GM21390 (cell line): ENCODE measurements around the gene SBNO2.

Source experiments
- ATAC-seq: cut with Tn5 transposase; IDR thresholded peaks from one replicate; pipeline ENCODE4 v1.9.1; 2021; ENCODE audit not compliant: unreplicated experiment

Gene SBNO2

GRCh38 chr19:1076046-1076386 is 98.1 kb downstream of the SBNO2 start:
- no peak for ATAC-seq

DNA sequence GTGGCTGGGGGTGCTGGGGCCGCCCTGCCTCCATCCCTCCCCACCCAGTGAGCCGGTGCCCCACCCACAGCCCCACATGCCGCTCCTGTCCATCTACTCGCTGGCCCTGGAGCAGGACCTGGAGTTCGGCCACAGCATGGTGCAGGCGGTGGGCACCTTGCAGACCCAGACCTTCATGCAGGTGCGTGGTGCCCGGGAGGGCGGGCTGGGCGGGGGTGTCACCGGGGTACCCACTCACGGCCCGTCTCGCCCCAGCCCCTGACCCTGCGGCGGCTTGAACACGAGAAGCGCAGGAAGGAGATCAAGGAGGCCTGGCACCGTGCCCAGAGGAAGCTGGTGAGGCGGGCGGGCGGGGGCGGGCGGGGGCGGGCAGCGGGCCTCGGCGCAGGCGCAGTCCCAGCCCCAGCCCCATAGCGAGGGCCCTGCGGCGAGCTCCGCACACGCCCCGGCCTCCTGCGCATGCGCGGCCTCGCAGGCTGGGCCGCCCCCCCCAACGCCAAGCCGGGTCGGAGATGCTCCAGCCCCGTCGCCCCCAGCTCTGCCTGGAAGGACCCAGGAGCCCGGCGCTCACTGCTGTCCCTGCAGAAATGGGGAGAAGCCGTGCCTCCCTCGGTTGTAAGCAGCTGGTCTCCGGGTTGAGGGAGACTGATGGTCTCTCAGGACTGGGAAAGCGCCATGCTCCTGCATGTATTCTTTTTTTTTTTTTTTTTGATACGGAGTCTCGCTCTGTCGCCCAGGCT is 99.4 kb downstream of the SBNO2 start:
- ATAC-seq: no peak

DNA sequence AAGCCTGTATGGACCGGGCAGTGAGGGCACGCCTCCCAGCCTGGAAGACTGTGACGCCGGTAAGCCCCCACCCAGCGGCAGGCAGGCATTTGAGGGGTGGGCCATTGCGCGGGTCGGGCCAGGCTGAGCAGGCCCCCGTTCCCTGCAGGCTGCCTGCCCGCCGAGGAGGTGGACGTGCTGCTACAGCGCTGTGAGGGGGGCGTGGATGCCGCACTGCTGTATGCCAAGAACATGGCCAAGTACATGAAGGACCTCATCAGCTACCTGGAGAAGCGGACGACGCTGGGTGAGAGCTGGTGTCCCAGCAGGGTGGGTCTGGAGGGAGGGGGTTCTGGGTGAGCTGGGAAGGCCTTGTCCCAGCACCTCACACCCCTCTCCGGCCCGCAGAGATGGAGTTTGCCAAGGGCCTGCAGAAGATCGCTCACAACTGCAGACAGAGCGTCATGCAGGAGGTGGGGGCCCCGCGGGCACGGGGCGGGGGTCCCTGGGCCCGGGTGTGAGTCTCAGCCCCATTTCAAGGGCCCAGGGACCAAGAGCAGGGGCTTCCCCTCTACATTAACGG is 100.0 kb downstream of the SBNO2 start:
- no peak for ATAC-seq

- ATAC-seq: no peak
These were observed 100.8 kb downstream of the SBNO2 start for GRCh38 chr19:1073063-1073955.

- ATAC-seq: no peak
These were observed 101.6 kb downstream of the SBNO2 start for GRCh38 chr19:1072371-1073015.

GRCh38 chr19:1070931-1071791 is 102.9 kb downstream of the SBNO2 start:
- no peak for ATAC-seq

DNA sequence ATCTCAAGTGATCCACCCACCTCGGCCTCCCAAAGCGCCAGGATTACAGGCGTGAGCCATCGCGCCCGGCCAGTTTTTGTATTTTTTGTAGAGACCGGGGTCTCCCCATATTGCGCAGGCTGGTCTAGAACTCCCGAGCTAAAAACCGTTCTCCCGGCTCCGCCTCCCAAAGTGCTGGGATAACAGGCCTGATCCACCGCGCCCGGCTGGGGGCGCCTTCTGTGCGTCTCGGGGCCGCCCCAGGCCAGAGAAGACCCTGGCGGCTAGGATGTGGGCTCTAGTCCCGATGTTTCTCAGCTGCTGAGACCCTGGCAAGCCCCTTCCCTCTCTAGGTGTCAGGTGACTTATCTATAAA is 103.5 kb downstream of the SBNO2 start:
- ATAC-seq: no peak

DNA sequence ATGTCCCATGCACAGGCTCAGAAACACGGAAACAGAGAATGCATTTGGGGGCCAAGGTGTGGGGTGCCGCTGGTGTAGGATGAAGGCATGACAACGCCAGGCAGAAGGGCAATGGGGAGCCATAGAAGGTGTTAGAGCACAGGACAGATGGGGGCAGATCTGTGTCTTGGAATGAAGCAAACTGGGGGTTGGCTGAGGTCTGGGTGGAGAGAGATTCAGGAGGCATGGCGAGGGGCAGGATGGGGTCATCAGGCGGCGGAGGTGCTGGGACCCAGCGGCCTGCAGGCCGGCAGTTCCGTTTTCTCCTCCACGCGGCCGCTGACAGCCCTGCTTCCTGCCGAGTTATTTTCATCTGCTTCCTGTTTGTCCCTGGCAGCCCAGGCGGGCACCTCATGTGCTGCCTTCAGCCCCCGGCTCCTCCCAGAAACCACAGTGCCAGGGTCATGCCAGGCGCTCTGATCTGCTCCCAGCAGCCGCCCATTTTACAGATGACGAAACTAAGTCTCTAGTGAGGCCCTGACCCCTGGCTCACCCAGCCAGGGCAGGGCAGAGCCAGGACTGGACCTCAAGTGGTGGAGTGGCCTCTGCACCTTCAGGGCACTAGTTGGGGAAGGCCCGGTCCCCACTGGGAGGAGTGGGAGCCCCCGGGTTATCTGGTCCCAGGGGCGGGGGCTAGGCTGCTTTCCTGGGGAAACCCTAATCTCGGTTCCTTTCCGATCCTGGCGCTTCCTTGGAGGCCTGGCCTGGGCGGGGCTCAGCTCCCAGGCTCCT is 104.9 kb downstream of the SBNO2 start:
- no peak for ATAC-seq

DNA sequence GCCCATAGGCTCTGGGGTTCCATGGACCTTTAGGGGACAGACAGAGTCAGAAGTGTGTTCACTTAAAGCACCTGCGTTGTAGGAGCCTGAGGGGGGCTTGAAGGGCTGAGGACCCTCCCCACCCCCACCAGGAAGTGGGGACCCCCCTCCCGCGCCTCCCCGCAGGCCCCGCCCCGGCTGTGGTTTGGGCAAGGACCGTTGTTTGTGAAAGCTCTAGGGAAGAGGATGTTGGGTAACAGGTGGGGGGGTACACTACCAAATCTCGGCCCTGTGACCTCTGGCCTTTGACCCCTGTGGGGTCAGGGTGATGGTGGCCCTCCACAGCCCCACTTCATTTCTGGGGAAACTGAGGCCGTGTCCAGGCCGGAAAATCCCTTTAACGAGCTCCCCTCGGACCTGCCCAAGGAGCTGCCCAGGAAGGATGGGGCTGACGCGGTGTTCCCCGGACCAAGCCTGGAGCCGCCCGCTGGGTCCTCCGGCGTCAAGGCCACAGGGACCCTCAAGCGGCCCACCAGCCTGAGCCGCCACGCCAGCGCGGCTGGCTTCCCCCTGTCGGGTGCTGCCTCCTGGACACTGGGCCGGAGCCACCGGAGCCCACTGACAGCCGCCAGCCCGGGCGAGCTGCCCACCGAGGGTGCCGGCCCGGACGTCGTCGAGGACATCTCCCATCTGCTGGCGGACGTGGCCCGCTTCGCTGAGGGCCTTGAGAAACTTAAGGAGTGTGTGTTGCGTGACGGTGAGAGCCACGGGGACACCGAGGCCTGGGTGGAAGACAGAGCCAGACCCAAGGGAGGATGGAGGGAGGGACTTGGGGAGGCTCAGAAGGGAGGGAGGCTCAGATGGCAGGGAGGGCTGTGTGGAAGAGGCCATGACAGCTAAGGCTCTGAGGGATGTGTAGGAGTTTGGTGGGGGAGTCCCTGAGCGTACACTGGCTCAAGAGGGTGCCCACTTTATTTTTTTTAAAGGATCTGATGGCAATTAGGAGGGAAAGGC is 105.8 kb downstream of the SBNO2 start:
- no peak for ATAC-seq

DNA sequence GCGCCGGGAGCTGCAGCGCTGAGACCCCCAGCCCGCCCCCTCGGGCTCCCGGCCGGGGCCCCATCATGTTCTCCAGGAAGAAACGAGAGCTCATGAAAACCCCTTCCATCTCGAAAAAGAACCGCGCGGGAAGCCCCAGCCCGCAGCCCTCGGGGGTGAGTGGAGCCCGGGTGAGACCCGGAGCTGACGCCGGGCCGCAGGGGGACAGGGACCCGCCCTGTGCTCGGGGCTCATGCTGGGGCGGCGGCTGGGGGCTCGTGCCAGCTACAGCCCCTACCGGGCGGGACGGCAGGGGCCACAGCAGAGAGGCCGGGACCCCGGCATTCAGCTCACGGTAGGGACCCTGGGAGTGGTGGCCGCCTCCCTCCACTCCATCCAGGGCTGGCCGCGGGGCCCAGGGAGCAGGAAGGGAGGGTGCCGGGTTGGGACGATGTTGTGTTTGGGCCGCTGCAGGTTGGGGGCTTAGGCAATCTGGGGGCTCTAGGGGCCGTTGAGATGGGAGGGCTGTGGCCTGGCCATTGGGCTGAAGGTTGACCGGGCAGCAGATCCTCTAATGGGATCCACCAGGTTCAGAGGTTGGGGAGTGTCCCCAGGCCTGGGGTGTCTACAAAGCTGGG is 106.6 kb downstream of the SBNO2 start:
- no peak for ATAC-seq

GRCh38 chr19:1066748-1067340 is 107.2 kb downstream of the SBNO2 start, which contains the start of gene ARHGAP45:
Gene ARHGAP45, plus strand, starts transcription at chr19:1067167. Its CDS starts 239 bp downstream, at chr19:1067406.
- no peak for ATAC-seq

DNA sequence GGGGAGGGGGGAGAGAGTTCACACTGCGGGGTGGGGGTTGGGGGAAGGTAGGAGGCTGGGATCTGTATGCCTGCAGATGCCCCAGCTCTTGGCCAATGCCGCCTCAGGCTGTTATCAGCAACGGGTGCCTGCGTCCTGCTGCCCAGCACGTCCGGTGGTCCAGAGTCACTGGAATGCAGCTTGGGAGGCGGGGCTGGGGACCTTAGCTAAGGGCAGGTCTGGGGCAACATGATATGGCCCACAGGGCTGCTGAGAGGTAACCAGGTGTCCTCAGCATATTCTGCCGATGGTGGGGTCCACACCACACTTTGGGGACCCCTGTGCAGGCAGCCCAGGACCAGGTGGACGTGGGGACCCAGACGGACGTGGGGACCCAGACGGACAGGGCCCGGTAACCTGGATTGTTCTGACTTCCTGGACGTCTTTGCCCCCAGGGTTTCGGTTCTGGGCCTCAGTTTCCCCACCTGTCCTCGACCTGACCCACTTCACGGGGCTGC is 107.8 kb downstream of the SBNO2 start:
- ATAC-seq: no peak

- ATAC-seq: no peak
These were observed 108.4 kb downstream of the SBNO2 start for GRCh38 chr19:1065606-1066109.

DNA sequence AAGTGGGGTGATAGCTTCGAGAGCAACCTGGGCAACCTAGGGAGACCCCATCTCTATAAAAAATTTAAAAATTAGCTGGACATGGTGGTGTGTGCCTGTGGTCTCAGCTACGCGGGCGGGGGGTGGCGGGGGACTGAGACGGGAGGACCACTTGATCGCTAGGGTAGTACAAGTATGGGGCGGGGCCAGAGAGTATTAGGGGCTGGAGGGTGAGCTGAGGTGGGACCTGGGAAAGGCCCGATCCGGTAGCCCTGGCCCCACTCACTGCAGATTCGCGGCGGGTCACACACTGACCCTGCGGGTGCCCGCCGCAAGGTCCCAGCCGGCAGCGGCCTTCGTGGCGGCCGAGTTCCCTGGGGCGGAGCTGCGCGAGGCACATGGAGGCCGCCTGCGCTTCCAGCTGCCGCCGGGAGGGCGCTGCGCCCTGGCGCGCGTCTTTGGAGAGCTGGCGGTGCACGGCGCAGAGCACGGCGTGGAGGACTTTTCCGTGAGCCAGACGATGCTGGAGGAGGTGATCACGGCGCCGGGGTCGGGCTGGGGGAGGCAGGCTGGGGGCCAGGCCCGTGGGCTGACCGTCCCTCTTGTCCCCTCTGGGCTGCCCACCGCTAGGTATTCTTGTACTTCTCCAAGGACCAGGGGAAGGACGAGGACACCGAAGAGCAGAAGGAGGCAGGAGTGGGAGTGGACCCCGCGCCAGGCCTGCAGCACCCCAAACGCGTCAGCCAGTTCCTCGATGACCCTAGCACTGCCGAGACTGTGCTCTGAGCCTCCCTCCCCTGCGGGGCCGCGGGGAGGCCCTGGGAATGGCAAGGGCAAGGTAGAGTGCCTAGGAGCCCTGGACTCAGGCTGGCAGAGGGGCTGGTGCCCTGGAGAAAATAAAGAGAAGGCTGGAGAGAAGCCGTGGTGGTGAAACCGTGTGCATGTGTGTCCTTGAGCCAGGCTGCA is 109.1 kb downstream of the SBNO2 start:
- no peak for ATAC-seq

DNA sequence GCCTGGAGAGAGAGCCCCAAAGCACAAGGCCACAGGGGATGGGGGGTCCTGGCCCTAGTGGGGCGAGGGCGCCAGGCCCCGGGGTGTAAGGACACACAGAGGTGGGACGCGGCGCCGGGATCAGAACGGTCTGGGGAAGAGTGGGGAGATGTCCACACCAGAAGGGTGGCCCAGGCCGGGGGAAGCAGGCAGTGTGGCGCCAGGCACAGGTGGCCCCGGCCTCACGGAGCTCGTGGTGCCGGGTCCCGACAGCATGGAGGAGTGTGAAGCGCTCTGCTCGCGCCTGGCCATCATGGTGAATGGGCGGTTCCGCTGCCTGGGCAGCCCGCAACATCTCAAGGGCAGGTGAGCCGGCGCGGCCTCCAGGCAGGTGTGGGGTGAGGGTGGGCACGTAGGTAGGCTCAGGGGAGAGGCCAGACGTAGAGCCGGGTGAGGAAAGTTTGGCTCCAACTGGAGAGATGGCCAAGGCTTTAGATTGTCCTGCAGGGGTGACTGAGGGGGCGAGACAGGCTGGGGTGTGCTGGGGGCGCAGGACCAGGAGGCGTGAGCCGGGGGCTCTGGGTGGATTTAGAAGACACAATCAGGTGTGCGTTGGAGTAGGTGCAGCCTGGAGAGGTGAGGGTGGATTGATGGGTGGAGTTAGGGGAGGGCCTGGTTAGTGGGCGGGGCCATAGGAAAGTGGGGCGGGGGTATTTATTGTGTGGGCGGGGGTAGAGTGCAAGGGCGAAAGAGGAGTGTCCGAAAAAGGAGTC is 110.0 kb downstream of the SBNO2 start:
- ATAC-seq: no peak
